Astrocyte of the spinal cord (primary cell): ENCODE results near the gene MEIS1.

ENCODE experiments used
- DNase-seq: peaks from one replicate; pipeline ENCODE4 v3.0.0; 2011; ENCODE audit warnings: low read depth, low spot score
- H3K4me3 ChIP-seq: 2 replicates; pipeline ENCODE4 v1.5.1; 2011; ENCODE audit warnings: low read depth, mild to moderate bottlenecking, low read length, moderate library complexity
- CTCF ChIP-seq: IDR thresholded peaks from 2 replicates; pipeline ENCODE4 v1.5.1; 2012; ENCODE audit warnings: low read depth, mild to moderate bottlenecking, low read length, inconsistent platforms
- in situ Hi-C: cut with HindIII; loops from 2 replicates; pipeline ENCODE4 v1.10.0; 2017; ENCODE audit warnings: low sequenced_read_pairs

MEIS1 gene

GRCh38 chr2:66560683-66561082, 125.8 kb downstream of the MEIS1 start:
- H3K4me3 ChIP-seq: no peak overlapping the region
- in situ Hi-C loops: loop anchor here (25.0 kb wide), 1 partner anchor 123 kb away; the partner anchor contains the start of gene MEIS1
- TF ChIP-seq CTCF: no peak
- DNase-seq: no peak

- H3K4me3 ChIP-seq: no peak overlapping the region
- in situ Hi-C loops: loop anchor here (25.0 kb wide), 1 partner anchor 124 kb away; the partner anchor contains the start of gene MEIS1
- DNase-seq: no peak
- no peak for TF ChIP-seq CTCF
These were observed 126.8 kb downstream of the MEIS1 start for GRCh38 chr2:66561645-66562303.

GRCh38 chr2:66562304-66562685, 127.4 kb downstream of the MEIS1 start:
- in situ Hi-C loops: loop anchor here (25.0 kb wide), 1 partner anchor 125 kb away; the partner anchor contains the start of gene MEIS1
- no peak for TF ChIP-seq CTCF
- H3K4me3 ChIP-seq: no peak overlapping the region
- no peak for DNase-seq

- no peak for DNase-seq
- no peak overlapping the region for H3K4me3 ChIP-seq
- in situ Hi-C loops: loop anchor here (25.0 kb wide), 1 partner anchor 126 kb away; the partner anchor contains the start of gene MEIS1
- no peak for TF ChIP-seq CTCF
These were observed 128.5 kb downstream of the MEIS1 start for GRCh38 chr2:66563473-66563872.

GRCh38 chr2:66565291-66565690, 130.4 kb downstream of the MEIS1 start:
- no peak overlapping the region for H3K4me3 ChIP-seq
- no peak for DNase-seq
- in situ Hi-C loops: loop anchor here (25.0 kb wide), 1 partner anchor 128 kb away; the partner anchor contains the start of gene MEIS1
- no peak for TF ChIP-seq CTCF

- no peak for TF ChIP-seq CTCF
- in situ Hi-C loops: loop anchor here (25.0 kb wide), 1 partner anchor 130 kb away; the partner anchor contains the start of gene MEIS1
- DNase-seq: no peak
- no peak overlapping the region for H3K4me3 ChIP-seq
These were observed 131.9 kb downstream of the MEIS1 start for GRCh38 chr2:66566726-66567399.
